B cell (primary cell): Measurements from ENCODE around the gene TEFM.

Source experiments
- EZH2 ChIP-seq: IDR thresholded peaks from 2 replicates; pipeline ENCODE4 v1.6.1; 2012; ENCODE audit warnings: borderline replicate concordance, low read depth, mild to moderate bottlenecking, moderate library complexity, low read length; ENCODE audit not compliant: insufficient read depth, poor library complexity, severe bottlenecking
- TF ChIP-seq, protein P1 (sequence below): fragments of 200-600 bp; IDR thresholded peaks from one replicate; pipeline ENCODE4 v1.8.0; 2022; ENCODE audit warnings: antibody characterized with exemption, mild to moderate bottlenecking

DNA sequence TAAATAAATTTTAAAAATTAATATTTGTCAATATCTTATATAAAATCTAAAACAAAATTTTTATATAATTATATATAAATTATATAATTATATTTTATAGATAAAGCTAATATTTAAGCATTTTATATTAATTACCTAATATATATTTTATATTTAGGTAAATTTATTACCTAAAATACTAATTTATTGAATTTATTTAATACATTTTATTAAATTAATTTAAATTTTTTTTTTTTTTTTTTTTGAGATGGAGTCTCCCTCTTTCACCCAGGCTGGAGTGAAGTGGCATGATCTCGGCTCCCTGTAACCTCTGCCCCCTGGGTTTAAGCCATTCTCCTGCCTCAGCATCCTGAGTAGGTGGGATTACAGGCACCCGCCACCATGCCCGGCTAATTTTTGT lies 51.9 kb downstream of the TEFM start:
- TF ChIP-seq, protein P1, sequence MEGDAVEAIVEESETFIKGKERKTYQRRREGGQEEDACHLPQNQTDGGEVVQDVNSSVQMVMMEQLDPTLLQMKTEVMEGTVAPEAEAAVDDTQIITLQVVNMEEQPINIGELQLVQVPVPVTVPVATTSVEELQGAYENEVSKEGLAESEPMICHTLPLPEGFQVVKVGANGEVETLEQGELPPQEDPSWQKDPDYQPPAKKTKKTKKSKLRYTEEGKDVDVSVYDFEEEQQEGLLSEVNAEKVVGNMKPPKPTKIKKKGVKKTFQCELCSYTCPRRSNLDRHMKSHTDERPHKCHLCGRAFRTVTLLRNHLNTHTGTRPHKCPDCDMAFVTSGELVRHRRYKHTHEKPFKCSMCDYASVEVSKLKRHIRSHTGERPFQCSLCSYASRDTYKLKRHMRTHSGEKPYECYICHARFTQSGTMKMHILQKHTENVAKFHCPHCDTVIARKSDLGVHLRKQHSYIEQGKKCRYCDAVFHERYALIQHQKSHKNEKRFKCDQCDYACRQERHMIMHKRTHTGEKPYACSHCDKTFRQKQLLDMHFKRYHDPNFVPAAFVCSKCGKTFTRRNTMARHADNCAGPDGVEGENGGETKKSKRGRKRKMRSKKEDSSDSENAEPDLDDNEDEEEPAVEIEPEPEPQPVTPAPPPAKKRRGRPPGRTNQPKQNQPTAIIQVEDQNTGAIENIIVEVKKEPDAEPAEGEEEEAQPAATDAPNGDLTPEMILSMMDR: no peak
- no peak for TF ChIP-seq EZH2
